Epithelial cell of esophagus (primary cell): ENCODE data around the gene COL4A2.

Experiments
- DNase-seq: peaks from one replicate; pipeline ENCODE4 v3.0.0; 2010; ENCODE audit warnings: low read depth
- H3K4me3 ChIP-seq: 2 replicates; pipeline ENCODE4 v1.5.1; 2011; ENCODE audit warnings: mild to moderate bottlenecking, low read length, control low read depth
- TF ChIP-seq, protein P1 (sequence below): IDR thresholded peaks from 2 replicates; pipeline ENCODE4 v1.5.1; 2011; ENCODE audit warnings: low read depth, mild to moderate bottlenecking, low read length, control low read depth, inconsistent platforms; ENCODE audit not compliant: insufficient read depth; ENCODE audit errors: missing control alignments

The COL4A2 gene

DNA sequence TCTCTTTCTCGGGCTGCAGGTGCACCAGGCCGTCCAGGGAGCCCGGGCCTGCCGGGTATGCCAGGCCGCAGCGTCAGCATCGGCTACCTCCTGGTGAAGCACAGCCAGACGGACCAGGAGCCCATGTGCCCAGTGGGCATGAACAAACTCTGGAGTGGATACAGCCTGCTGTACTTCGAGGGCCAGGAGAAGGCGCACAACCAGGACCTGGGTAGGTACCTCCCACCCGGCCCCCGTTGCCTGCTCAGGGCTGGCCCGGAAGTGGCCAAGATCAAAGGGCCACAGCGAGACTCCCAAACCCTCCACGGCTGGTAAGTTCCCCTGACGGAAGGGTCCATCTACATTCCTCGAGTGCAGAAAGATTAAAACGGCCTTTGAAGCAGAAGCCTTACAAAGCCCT, 199.3 kb downstream of the COL4A2 start:
- DNase-seq: no peak
- no peak overlapping the region for H3K4me3 ChIP-seq
- TF ChIP-seq, protein P1, sequence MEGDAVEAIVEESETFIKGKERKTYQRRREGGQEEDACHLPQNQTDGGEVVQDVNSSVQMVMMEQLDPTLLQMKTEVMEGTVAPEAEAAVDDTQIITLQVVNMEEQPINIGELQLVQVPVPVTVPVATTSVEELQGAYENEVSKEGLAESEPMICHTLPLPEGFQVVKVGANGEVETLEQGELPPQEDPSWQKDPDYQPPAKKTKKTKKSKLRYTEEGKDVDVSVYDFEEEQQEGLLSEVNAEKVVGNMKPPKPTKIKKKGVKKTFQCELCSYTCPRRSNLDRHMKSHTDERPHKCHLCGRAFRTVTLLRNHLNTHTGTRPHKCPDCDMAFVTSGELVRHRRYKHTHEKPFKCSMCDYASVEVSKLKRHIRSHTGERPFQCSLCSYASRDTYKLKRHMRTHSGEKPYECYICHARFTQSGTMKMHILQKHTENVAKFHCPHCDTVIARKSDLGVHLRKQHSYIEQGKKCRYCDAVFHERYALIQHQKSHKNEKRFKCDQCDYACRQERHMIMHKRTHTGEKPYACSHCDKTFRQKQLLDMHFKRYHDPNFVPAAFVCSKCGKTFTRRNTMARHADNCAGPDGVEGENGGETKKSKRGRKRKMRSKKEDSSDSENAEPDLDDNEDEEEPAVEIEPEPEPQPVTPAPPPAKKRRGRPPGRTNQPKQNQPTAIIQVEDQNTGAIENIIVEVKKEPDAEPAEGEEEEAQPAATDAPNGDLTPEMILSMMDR: no peak

DNA sequence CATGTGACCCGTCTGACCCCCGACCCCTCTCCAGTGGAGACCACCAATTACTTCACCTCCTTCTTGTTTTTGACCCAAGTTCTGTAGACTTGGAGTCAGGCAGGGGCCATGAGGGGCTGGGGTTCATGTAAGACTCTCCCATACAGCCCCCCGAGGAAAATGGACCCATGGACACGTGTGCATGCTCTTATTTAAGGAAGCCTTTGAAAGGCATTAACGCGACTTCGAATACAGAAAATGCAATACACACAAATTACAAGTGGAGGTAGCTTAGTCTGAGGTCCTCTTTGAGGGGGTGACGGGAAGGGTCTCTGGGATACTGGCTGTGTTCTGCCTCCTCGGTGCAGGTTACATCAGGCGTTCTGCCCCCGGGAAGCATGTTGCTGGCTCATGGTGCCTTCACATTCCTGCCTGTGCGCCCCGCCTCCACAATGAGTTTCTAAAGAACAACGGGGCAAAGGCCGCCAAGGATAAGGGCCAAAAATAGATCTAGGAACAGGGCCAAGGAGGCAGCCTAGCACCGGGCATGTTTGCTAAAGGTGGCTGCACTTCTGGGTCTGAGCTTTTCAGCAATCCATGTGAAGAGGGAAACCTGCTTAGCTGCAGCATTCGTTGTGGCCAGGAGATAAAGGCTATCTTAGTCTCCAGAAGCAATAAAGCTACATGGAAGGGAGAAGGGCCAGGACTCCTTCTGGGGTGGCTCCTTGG, 199.9 kb downstream of the COL4A2 start:
- TF ChIP-seq, protein P1: no peak
- H3K4me3 ChIP-seq: no peak overlapping the region
- peak; percentile 54 for DNase-seq

DNA sequence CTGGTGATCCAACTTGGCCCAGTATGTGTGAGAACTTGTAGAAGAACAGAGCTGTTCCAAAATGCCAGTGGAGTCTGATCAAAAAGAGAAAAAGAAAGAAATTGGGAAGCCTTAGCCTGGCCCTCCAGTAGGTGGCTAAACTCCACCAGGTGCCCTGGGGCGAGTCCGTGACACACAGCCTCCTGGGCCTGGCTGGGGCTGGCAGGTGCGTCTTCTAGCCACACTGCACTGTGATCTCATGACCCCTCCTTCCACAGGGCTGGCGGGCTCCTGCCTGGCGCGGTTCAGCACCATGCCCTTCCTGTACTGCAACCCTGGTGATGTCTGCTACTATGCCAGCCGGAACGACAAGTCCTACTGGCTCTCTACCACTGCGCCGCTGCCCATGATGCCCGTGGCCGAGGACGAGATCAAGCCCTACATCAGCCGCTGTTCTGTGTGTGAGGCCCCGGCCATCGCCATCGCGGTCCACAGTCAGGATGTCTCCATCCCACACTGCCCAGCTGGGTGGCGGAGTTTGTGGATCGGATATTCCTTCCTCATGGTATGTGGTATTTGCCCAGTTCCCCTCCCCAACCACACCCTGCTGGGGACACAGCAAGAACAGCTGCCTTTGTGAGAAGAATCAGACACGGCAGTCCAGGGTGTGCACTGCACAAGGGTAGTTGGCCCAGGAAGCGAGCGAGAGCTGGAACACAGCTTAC, 200.7 kb downstream of the COL4A2 start:
- H3K4me3 ChIP-seq: no peak overlapping the region
- TF ChIP-seq, protein P1: no peak
- DNase-seq: peak; percentile 19

DNA sequence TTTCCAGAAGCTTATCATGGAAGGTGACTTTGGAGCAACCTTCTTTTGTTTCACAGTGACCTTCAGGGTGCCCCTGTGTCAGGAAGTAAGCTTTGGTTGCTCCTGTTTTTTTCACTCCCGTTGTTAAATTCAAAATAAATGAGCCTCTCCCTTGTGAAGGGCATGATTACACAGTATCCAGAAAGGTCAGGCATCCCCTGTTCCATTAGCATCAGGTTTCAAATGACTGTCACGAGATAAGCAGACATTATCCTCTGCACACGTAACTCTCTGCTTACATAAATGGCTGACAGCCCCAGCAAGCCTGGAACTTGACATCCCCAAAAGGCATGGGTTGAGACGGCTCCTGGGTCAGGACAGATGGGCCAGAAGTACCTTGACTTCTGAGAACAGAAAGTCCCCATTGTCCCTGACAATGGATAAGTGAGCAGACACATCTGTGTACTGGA, 202.4 kb downstream of the COL4A2 start:
- no peak overlapping the region for H3K4me3 ChIP-seq
- TF ChIP-seq, protein P1: no peak
- no peak for DNase-seq

DNA sequence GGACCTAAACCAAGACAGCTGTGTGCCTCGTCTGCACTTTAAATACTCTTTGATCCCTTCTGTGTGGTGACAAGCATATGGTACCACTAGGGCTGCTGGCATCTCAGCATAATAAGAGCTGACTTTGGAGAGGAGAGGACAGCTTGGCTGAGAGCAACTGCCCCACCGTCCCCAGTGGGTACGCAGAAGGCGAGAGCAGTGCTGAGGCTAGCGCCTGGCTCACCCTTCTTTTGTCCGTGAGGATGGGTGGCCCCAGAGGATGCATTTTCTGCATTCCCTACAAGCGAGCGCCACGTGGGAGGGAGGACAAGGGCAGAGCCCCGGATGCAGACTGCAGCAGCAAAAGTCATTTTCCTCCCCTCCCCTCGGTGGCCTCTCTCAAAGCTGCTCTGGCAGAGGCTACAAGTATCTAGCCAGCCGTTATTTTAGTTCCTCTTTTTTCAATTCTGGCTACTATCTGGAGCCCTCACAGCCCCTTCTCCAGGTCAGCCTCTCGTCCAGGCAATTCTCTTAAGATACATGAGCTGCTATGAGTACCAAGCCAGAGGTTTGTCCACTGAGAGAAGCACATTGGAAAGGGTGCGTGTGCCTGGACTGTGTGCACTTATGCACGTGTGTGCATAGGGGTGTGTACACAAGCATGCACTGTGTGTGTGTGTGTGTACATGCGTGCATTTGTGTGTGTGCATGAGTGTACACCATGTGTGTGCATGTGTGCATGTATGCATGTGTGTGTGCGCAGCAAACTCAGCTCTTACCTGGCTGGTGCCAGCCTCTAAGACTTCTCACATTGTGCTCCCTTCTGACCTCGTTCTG, 203.1 kb downstream of the COL4A2 start:
- DNase-seq: no peak
- TF ChIP-seq, protein P1: no peak
- no peak overlapping the region for H3K4me3 ChIP-seq

DNA sequence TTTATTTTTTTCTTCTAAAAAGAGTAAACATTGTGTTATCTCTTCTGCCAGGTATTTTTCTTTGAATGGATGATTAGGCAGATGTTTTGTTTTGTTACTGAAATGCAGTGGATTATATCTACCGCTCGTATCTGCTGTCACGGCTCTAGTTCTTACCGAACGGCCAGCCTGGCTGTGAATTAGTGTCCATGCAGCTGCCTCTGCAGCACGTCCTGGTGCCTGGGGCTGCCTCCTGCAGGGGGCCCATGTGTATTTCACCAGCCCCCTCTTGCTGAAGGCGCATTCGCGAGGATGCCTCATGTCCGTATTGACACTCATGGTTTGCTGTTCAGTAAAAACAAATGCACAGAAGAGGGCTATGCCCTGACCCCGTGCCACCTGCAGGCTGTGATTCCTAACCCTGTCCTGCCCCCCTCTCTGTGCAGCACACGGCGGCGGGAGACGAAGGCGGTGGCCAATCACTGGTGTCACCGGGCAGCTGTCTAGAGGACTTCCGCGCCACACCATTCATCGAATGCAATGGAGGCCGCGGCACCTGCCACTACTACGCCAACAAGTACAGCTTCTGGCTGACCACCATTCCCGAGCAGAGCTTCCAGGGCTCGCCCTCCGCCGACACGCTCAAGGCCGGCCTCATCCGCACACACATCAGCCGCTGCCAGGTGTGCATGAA, 204.6 kb downstream of the COL4A2 start:
- no peak overlapping the region for H3K4me3 ChIP-seq
- DNase-seq: no peak
- TF ChIP-seq, protein P1: no peak
